ENCODE results near the gene C6. TPM values are rescaled to one million over a fixed set of nuclear protein-coding genes. Genes with fewer than 3 reads are reported as not detected.

C6 gene
- total and polyA plus RNA-seq, 2 of the 8 experiments (the other 6 are each of a cell fraction or from before 2014, with no cell fraction given): not detected

DNA sequence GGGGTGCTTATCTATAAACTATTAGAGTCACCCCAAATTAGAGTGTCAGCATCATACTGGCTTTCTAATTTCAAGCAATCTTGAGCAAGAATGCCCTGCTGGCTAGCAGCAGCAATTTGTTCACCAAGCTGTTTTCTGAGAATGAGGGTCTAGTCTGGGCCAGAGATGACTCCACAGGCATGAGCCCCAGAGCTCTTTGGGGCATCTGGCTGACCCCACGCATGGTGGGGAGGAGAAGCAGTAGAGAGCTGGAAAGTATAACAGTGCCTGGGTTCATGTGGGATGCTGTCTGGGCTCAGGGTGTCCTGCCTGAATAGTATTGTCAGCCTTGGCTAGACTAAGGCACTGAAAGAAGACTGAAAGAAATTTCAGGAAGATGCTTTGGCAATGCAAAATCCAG, 64.9 kb downstream of the C6 start:
- Histone ChIP-seq H2BK5ac (ENCODE audit: low read depth, low read length) (no peak overlapping the region), H2BK20ac (ENCODE audit: low read length) (no peak overlapping the region), H3K27ac (ENCODE audit: low read depth, low read length) (no peak overlapping the region), H3K14ac (ENCODE audit: insufficient read length) (no peak overlapping the region), H3K27me3 (replicated peaks in 1 of 4; ENCODE audit: control insufficient read depth in 3 of 4, extremely low read depth in 1 of 4, insufficient read depth in 3 of 4, low read length in 3 of 4) (no peaks in the 10 kb centered on the region), H2AK5ac (ENCODE audit: low read depth, low read length) (no peak overlapping the region), H2BK12ac (ENCODE audit: low read depth, low read length) (no peak overlapping the region), H3K4ac (replicated peaks; ENCODE audit: insufficient read length, low read depth, low read length) (no peak overlapping the region), H3K79me2 (ENCODE audit: control insufficient read depth in 1 of 2, insufficient read depth in 2 of 2, low read length in 2 of 2) (no peaks in the 10 kb centered on the region), H2AFZ (ENCODE audit: low read length) (no peak overlapping the region), H3K18ac (ENCODE audit: extremely low read depth, low read length) (no peak overlapping the region), H4K20me1 (replicated peaks in 1 of 2; ENCODE audit: control insufficient read depth in 1 of 2, insufficient read depth in 2 of 2, low read length in 2 of 2) (no peaks in the 10 kb centered on the region), H3K4me3 (ENCODE audit: extremely low read depth in 1 of 4, insufficient read depth in 2 of 4, low read depth in 3 of 4, low read length in 4 of 4) (no peak overlapping the region), H4K5ac (ENCODE audit: insufficient read length, low read depth, low read length) (no peak overlapping the region), H3K4me1 (replicated peaks in 1 of 4; ENCODE audit: control insufficient read depth in 3 of 4, insufficient read depth in 4 of 4, low read length in 3 of 4) (no peaks in the 10 kb centered on the region), H3K4me2 (ENCODE audit: insufficient read depth in 1 of 2, low read depth in 2 of 2, low read length in 2 of 2) (no peak overlapping the region), H2BK15ac (ENCODE audit: low read length) (no peak overlapping the region), H3K79me1 (ENCODE audit: low read depth, low read length) (no peaks in the 10 kb centered on the region), H3K23ac (ENCODE audit: insufficient read length) (no peak overlapping the region), H3K56ac (replicated peaks; ENCODE audit: insufficient read length, low read depth, low read length) (no peak overlapping the region), H4K91ac (replicated peaks; ENCODE audit: insufficient read length, low read length) (no peak overlapping the region), H3K9me3 (ENCODE audit: insufficient read depth in 2 of 2, low read depth in 1 of 2, low read length in 1 of 2) (no peaks in the 10 kb centered on the region), H2BK120ac (replicated peaks; ENCODE audit: low read depth, low read length) (no peak overlapping the region), H4K8ac (ENCODE audit: extremely low read depth, insufficient read depth, low read length) (no peak overlapping the region), H3K9ac (replicated peaks in 1 of 4; ENCODE audit: extremely low read depth in 1 of 4, low read depth in 3 of 4, low read length in 3 of 4) (no peak overlapping the region), H3K36me3 (ENCODE audit: control insufficient read depth in 2 of 4, insufficient read depth in 4 of 4, low read length in 3 of 4) (no peaks in the 10 kb centered on the region), H3K23me2 (ENCODE audit: low read depth, low read length) (no peaks in the 10 kb centered on the region)
- ChIA-PET POLR2A (ENCODE audit: partially characterized antibody) (no interaction called here), CTCF (ENCODE audit: partially characterized antibody) (interaction anchor here (1.1 kb wide), 1 partner anchor 244 kb away, joined by 5 read pairs; no protein-coding TSS in a partner anchor)
- WGBS, 2 experiments (ENCODE audit: extremely low coverage in 1 of 2, insufficient coverage in 1 of 2, insufficient read length in 1 of 2, insufficient replicate concordance in 2 of 2, low coverage in 1 of 2, low lambda C conversion rate in 2 of 2, missing lambda C conversion rate in 1 of 2): 88% methylated on average over 1 of the region's 1 CpG; no CpG with 5 or more reads in 1 of the 2 experiments
- no peak for DNase-seq (ENCODE audit: low read depth in 1 of 2, low spot score in 2 of 2)
- TF ChIP-seq JUN (IDR thresholded peaks at IDR 0.05; ENCODE audit: low read depth, low read length): no peak
- no peak for TF ChIP-seq HDAC2 (IDR thresholded peaks at IDR 0.05; ENCODE audit: borderline replicate concordance in 1 of 2, low read depth in 2 of 2, low read length in 2 of 2)
- no peak for TF ChIP-seq SP2 (IDR thresholded peaks at IDR 0.05; ENCODE audit: low read length)
- TF ChIP-seq, protein P1, sequence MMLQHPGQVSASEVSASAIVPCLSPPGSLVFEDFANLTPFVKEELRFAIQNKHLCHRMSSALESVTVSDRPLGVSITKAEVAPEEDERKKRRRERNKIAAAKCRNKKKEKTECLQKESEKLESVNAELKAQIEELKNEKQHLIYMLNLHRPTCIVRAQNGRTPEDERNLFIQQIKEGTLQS (IDR thresholded peaks at IDR 0.05; ENCODE audit: insufficient read depth, low read depth, low read length): no peak
- no peak for TF ChIP-seq RBBP5 (IDR thresholded peaks at IDR 0.05; ENCODE audit: borderline replicate concordance, low read depth, low read length)
- TF ChIP-seq YY1 (IDR thresholded peaks at IDR 0.05; ENCODE audit: low read depth, low read length): no peak
- no peak for TF ChIP-seq BRCA1 (IDR thresholded peaks at IDR 0.05; ENCODE audit: low read depth, low read length)
- TF ChIP-seq SUZ12 (IDR thresholded peaks at IDR 0.05; ENCODE audit: low read length): no peak
- FAIRE-seq: no peak

Data from H1 (cell line).